Liver (tissue), 9 donors: ENCODE data around the gene ASB15. TPM values are rescaled to one million over a fixed set of nuclear protein-coding genes. Genes with fewer than 3 reads are reported as not detected.

Experiments used
- DNase-seq: peaks from one replicate; pipeline ENCODE4 v3.0.0-alpha.2; 2017; ENCODE audit warnings: low spot score
- H3K27ac ChIP-seq, 2 donors: one replicate each; pipeline ENCODE4 v1.7.0; 2013; ENCODE audit warnings: inconsistent platforms in 2 of 2, low read length in 2 of 2, control low read depth in 1 of 2, low read depth in 1 of 2, mild to moderate bottlenecking in 1 of 2
- H3K27me3 ChIP-seq, 4 donors: one replicate each; pipeline versions ENCODE4 v1.6.1 to v1.7.0; 2013; ENCODE audit warnings: low read length in 3 of 4, inconsistent platforms in 1 of 4, mild to moderate bottlenecking in 1 of 4, moderate library complexity in 1 of 4; ENCODE audit not compliant: control insufficient read depth in 4 of 4, insufficient read depth in 4 of 4
- H3K36me3 ChIP-seq, 4 donors: one replicate each; pipeline versions ENCODE4 v1.6.1 to v1.7.0; 2013; ENCODE audit warnings: low read length in 3 of 4, mild to moderate bottlenecking in 3 of 4, low read depth in 1 of 4, moderate library complexity in 1 of 4; ENCODE audit not compliant: control insufficient read depth in 4 of 4, insufficient read depth in 3 of 4
- H3K4me1 ChIP-seq, 4 donors: one replicate each; pipeline versions ENCODE4 v1.6.1 to v1.7.0; 2013; ENCODE audit warnings: low read length in 3 of 4, mild to moderate bottlenecking in 3 of 4, moderate library complexity in 1 of 4; ENCODE audit not compliant: control insufficient read depth in 4 of 4, insufficient read depth in 4 of 4
- H3K4me3 ChIP-seq, 3 donors: one replicate each; pipeline versions ENCODE4 v1.6.1 to v1.7.0; 2013; ENCODE audit warnings: low read length in 3 of 3, control low read depth in 1 of 3, low read depth in 1 of 3, mild to moderate bottlenecking in 1 of 3
- H3K9ac ChIP-seq, 2 donors: one replicate each; pipeline ENCODE4 v1.7.0; 2013; ENCODE audit warnings: low read length in 2 of 2, mild to moderate bottlenecking in 2 of 2, moderate library complexity in 2 of 2, control low read depth in 1 of 2, low read depth in 1 of 2
- H3K9me3 ChIP-seq, 4 donors: one replicate each; pipeline versions ENCODE4 v1.6.1 to v1.7.0; 2013; ENCODE audit warnings: low read length in 3 of 4; ENCODE audit not compliant: control insufficient read depth in 4 of 4
- ATF3 ChIP-seq: IDR thresholded peaks from 2 replicates; pipeline ENCODE4 v1.6.1; 2016; ENCODE audit warnings: antibody characterized with exemption
- CTCF ChIP-seq: fragments of 150-350 bp; IDR thresholded peaks from 2 replicates; pipeline ENCODE4 v1.5.1; 2017; ENCODE audit warnings: improper control_type of control experiment, low read depth, low read length; ENCODE audit not compliant: missing input control
- EGR1 ChIP-seq, 2 donors: IDR thresholded peaks; 2 replicates each; pipeline ENCODE4 v1.6.1; 2016 to 2018; ENCODE audit warnings: antibody characterized with exemption in 2 of 2, low read depth in 2 of 2
- FOXA1 ChIP-seq: IDR thresholded peaks from 2 replicates; pipeline ENCODE4 v1.6.1; 2016; ENCODE audit warnings: antibody characterized with exemption
- FOXA2 ChIP-seq: IDR thresholded peaks from 2 replicates; pipeline ENCODE4 v1.6.1; 2016; ENCODE audit warnings: antibody characterized with exemption
- GABPA ChIP-seq, 2 donors: IDR thresholded peaks in 1 of 2; conservative IDR thresholded peaks in 1 of 2; 2 replicates each; pipeline ENCODE4 v1.6.1; 2016; ENCODE audit warnings: antibody characterized with exemption in 2 of 2, mild to moderate bottlenecking in 1 of 2, moderate library complexity in 1 of 2
- JUND ChIP-seq, 2 donors: IDR thresholded peaks; 2 replicates each; pipeline ENCODE4 v1.6.1; 2016; ENCODE audit warnings: antibody characterized with exemption in 2 of 2
- MAX ChIP-seq: IDR thresholded peaks from 2 replicates; pipeline ENCODE4 v1.6.1; 2016; ENCODE audit warnings: antibody characterized with exemption
- RAD21 ChIP-seq, 2 donors: IDR thresholded peaks; 2 replicates each; pipeline ENCODE4 v1.6.1; 2016; ENCODE audit warnings: antibody characterized with exemption in 2 of 2, mild to moderate bottlenecking in 2 of 2
- REST ChIP-seq: IDR thresholded peaks from 2 replicates; pipeline ENCODE4 v1.6.1; 2016; ENCODE audit warnings: antibody characterized with exemption, mild to moderate bottlenecking
- RXRA ChIP-seq, 2 donors: IDR thresholded peaks; 2 replicates each; pipeline ENCODE4 v1.6.1; 2017 to 2018; ENCODE audit warnings: antibody characterized with exemption in 2 of 2, mild to moderate bottlenecking in 1 of 2
- TAF1 ChIP-seq: conservative IDR thresholded peaks from 2 replicates; pipeline ENCODE4 v1.6.1; 2016; ENCODE audit warnings: antibody characterized with exemption, mild to moderate bottlenecking
- ZBTB33 ChIP-seq: IDR thresholded peaks from 2 replicates; pipeline ENCODE4 v1.6.1; 2016; ENCODE audit warnings: antibody characterized with exemption
- WGBS: extraction: QIAGEN DNeasy Blood & Tissue Kit; methylation state at CpG from one replicate; pipeline ENCODE4 v1.1.7; 2013; 5-methylcytosine and 5-hydroxymethylcytosine counted together
- polyA plus RNA-seq, 2 donors: library from polyadenylated mRNA; stranded (reverse) in 1 of 2; unstranded in 1 of 2; fragments of 200-250 nt in 1 of 2; fragments of >200 nt in 1 of 2; fragmentation: Nextera tagmentation in 1 of 2; extraction: Ambion mirVana in 1 of 2; gene quantifications; one replicate each; pipeline versions ENCODE4 v1.2.1 to v1.2.3, GENCODE V29; 2013 to 2015
- total RNA-seq, 2 donors: library from RNA; depleted of rRNA; stranded (reverse); fragments of >200 nt; gene quantifications; one replicate each; pipeline ENCODE4 v1.2.3, GENCODE V29; 2014
- donor health status: healthy.
- donor health status: healthy.
- donor health status: healthy.
- donor health status: healthy.
- donor health status: healthy.

ASB15 gene
- total and polyA plus RNA-seq, 4 donors: not detected

- no peak for TF ChIP-seq RAD21 (IDR thresholded peaks at IDR 0.05)
Observed at GRCh38 chr7:123687161-123687560, 85.5 kb downstream of the ASB15 start (continued).

GRCh38 chr7:123687727-123688126 is 86.1 kb downstream of the ASB15 start:
- peaks cover 0 to 35% (median 15%) of the 10 kb centered on the region in 4 donors for H3K36me3 ChIP-seq
- H3K27ac ChIP-seq: no peak overlapping the region
- H3K27me3 ChIP-seq: no peaks in the 10 kb centered on the region
- 94% methylated on average over 1 of the region's 1 CpG for WGBS
- no peak for DNase-seq
- no peak overlapping the region for H3K9ac ChIP-seq
- no peak for TF ChIP-seq TAF1
- TF ChIP-seq FOXA1: no peak
- TF ChIP-seq EGR1 (IDR thresholded peaks at IDR 0.05; ENCODE audit: low read depth in 2 of 2): no peak
- no peak for TF ChIP-seq REST
- no peak for TF ChIP-seq JUND (IDR thresholded peaks at IDR 0.05)
- no peak for TF ChIP-seq ZBTB33
- no peak for TF ChIP-seq MAX
- no peak for TF ChIP-seq FOXA2
- TF ChIP-seq RXRA (IDR thresholded peaks at IDR 0.05): no peak
- no peak for TF ChIP-seq CTCF
- TF ChIP-seq GABPA (IDR thresholded peaks at IDR 0.05 in 1 of 2, conservative IDR thresholded peaks at IDR 0.05 in 1 of 2): no peak
- TF ChIP-seq ATF3: no peak
- H3K4me1 ChIP-seq: peaks cover 0 to 8% (median 3%) of the 10 kb centered on the region in 4 donors
- no peak overlapping the region for H3K4me3 ChIP-seq
- H3K9me3 ChIP-seq: no peaks in the 10 kb centered on the region

Other genes starting within 250 kb of the ASB15 start
- under 1 TPM; 0.05 to 0.25 TPM for gene IQUB, start 67.2 kb upstream of the ASB15 start, total RNA-seq
- under 1 TPM; 0.03 to 0.13 TPM for gene IQUB, start 67.2 kb upstream of the ASB15 start, polyA plus RNA-seq
- gene NDUFA5, start 44.0 kb upstream of the ASB15 start, total RNA-seq: 10 to 100 TPM; 27.4 to 30.8 TPM
- 100 to 1,000 TPM in 1 of 2 donors, 10 to 100 TPM in 1; 38.0 to 102 TPM for gene NDUFA5, start 44.0 kb upstream of the ASB15 start, polyA plus RNA-seq
- not detected for gene LMOD2, start 54.0 kb downstream of the ASB15 start, total RNA-seq
- gene LMOD2, start 54.0 kb downstream of the ASB15 start, polyA plus RNA-seq: not detected
- gene WASL, start 147.2 kb downstream of the ASB15 start, total RNA-seq: 10 to 100 TPM; 18.2 to 20.7 TPM
- gene WASL, start 147.2 kb downstream of the ASB15 start, polyA plus RNA-seq: 10 to 100 TPM; 12.9 to 18.1 TPM
- not detected for gene HYAL4, start 243.3 kb downstream of the ASB15 start, total RNA-seq
- gene HYAL4, start 243.3 kb downstream of the ASB15 start, polyA plus RNA-seq: not detected